ENCODE measurements around the gene POLG. TPM values are rescaled to one million over a fixed set of nuclear protein-coding genes. Genes with fewer than 3 reads are reported as not detected.

The POLG gene
- 120 and 131 TPM in 2 replicates for total RNA-seq

DNA sequence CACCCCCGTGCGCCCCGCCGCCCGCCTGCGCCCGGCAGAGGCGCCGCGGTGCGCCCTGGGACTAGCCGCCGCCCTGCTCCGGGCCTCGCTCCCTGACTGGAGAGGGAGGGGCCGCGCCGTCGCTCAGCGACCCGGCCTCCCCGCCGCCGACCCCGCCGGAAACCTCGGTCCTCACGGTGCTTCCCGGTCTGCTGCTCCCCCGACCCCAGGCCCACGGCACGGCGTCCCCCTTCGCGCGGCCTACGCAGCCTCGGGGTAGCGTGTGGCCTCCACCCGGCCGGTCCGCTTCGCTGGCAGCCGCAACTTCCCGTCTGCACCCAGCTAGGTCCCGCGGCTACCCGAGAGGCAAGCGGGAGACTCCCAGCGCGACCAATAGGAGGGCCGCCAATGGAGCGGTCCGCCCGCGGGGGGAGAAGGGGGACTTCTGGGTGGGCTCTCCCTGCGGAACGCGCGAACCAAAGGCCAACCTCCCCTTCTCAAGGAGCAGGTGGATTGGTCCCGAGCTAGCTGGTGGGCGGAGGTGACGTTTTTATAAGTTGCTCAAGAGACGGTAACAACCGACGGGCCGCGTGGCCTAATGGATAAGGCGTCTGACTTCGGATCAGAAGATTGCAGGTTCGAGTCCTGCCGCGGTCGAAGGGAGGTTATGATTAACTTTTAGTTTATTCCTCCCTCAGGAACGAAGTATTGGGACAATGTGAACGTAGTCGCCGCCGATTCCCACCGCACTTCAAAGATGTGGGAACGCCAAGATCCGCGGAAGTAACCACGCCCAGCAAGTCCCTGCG, at the start of gene POLG:
POLG (minus strand) TSS at position 315 of the 788 bp plus-strand sequence. CDS start 1,070 bp downstream, outside the sequence.

Other genes starting within 250 kb of the POLG start
- 43.1 and 45.8 TPM in 2 replicates for gene ABHD2, start 246.4 kb downstream of the POLG start, total RNA-seq
- gene RLBP1, start 113.2 kb downstream of the POLG start, total RNA-seq: 0.96 TPM in 1 of 2 replicates, not detected in the other
- 7.5 and 9.9 TPM in 2 replicates for gene FANCI, start 90.8 kb downstream of the POLG start, total RNA-seq
- 196 and 310 TPM in 2 replicates for gene RHCG, start 161.8 kb upstream of the POLG start, total RNA-seq
- gene TICRR, start 240.6 kb upstream of the POLG start, total RNA-seq: 0.21 and 1.4 TPM in 2 replicates

Data from tracheal epithelial cell (primary cell).